Body of pancreas (tissue), 4 donors: Measurements from ENCODE around the gene ADD1. TPM values are rescaled to one million over a fixed set of nuclear protein-coding genes. Genes with fewer than 3 reads are reported as not detected.

Source experiments
- ATAC-seq: fragments of 150-250 bp; one replicate; pipeline ENCODE4 v1.9.1; 2016
- DNase-seq, 4 donors: peaks; one replicate each; pipeline ENCODE4 v3.0.0-alpha.2; 2019
- H3K27ac ChIP-seq, 4 donors: fragments of 200-600 bp; sonication (generic); 1 replicate in 3 of 4; 2 replicates in 1 of 4; pipeline versions ENCODE4 v1.5.1 to v1.6.1; 2016 to 2019; ENCODE audit warnings: mild to moderate bottlenecking in 1 of 4, mixed read lengths in 1 of 4, moderate library complexity in 1 of 4
- H3K27me3 ChIP-seq, 2 donors: fragments of 200-600 bp; sonication (generic); one replicate each; pipeline ENCODE4 v1.6.0; 2016; ENCODE audit warnings: mild to moderate bottlenecking in 1 of 2
- H3K36me3 ChIP-seq, 2 donors: fragments of 200-600 bp; sonication (generic); replicated peaks in 1 of 2; 2 replicates each; pipeline ENCODE4 v1.5.1; 2016; ENCODE audit warnings: low read depth in 2 of 2; ENCODE audit not compliant: insufficient read depth in 1 of 2
- H3K4me1 ChIP-seq: fragments of 200-600 bp; sonication (generic); one replicate; pipeline ENCODE4 v1.6.0; 2016
- H3K4me3 ChIP-seq, 2 donors: fragments of 200-600 bp; sonication (generic); 1 replicate in 1 of 2; 2 replicates in 1 of 2; pipeline ENCODE4 v1.5.1; 2016 to 2019
- H3K9me3 ChIP-seq, 3 donors: fragments of 200-600 bp; sonication (generic); 1 replicate in 2 of 3; 2 replicates in 1 of 3; pipeline ENCODE4 v1.5.1; 2016
- POLR2A ChIP-seq, 3 donors: fragments of 450-650 bp; IDR thresholded peaks; one replicate each; pipeline ENCODE4 v1.6.1; 2016; ENCODE audit warnings: antibody characterized with exemption in 3 of 3, mild to moderate bottlenecking in 2 of 3
- WGBS, 2 donors: methylation state at CpG; one replicate each; pipeline ENCODE4 v1.1.5; 2017; 5-methylcytosine and 5-hydroxymethylcytosine counted together
- intact Hi-C: fragments of 100-400 bp; cut with DNase I; formaldehyde crosslinking; loops from one replicate; pipeline ENCODE4 v1.15.1; 2023
- total RNA-seq, 2 donors: library from RNA; depleted of rRNA; stranded (reverse); fragments of >200 nt; gene quantifications; one replicate each; pipeline ENCODE4 v1.1.0, GENCODE V29; 2016
- TF ChIP-seq, protein P1 (sequence below), 7 experiments: fragments of 450-650 bp in 4 of 7; fragments of 200-600 bp in 3 of 7; sonication (generic) in 3 of 7; IDR thresholded peaks; one replicate each; pipeline ENCODE4 v1.5.1; 2016 to 2019; ENCODE audit warnings: antibody characterized with exemption in 7 of 7

The ADD1 gene
- total RNA-seq, 2 donors from 2014 or later = 84.1 to 266 TPM

DNA sequence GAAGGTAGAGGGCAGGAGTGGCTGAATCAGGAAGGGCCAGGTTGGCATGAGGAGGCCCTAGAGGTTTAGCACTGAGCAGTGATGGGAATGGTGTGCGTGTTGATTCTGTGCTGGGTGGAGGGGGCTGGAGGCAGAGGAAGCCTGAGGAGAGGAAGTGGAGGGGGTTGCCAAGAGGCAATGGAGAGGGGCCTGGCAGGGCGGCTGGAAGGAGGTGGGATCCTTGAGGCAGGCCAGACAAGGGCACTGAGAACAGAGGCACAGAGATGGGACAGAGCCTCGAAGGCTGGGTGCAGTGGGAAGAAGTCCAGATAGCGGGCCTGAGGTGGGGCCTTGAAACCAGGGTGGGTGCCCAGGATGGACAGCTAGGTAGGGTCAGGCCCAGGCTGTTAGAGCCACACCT, 26.5 kb upstream of the ADD1 start:
- ATAC-seq = no peak
- no peaks in the 10 kb centered on the region for H3K9me3 ChIP-seq
- H3K27me3 ChIP-seq = no peaks in the 10 kb centered on the region
- no peak overlapping the region for H3K27ac ChIP-seq
- intact Hi-C loops = no loop called here
- WGBS, 2 donors = 79 to 84% methylated on average over 4 of the region's 4 CpGs
- no peaks in the 10 kb centered on the region for H3K36me3 ChIP-seq
- DNase-seq = no peak
- TF ChIP-seq, protein P1, sequence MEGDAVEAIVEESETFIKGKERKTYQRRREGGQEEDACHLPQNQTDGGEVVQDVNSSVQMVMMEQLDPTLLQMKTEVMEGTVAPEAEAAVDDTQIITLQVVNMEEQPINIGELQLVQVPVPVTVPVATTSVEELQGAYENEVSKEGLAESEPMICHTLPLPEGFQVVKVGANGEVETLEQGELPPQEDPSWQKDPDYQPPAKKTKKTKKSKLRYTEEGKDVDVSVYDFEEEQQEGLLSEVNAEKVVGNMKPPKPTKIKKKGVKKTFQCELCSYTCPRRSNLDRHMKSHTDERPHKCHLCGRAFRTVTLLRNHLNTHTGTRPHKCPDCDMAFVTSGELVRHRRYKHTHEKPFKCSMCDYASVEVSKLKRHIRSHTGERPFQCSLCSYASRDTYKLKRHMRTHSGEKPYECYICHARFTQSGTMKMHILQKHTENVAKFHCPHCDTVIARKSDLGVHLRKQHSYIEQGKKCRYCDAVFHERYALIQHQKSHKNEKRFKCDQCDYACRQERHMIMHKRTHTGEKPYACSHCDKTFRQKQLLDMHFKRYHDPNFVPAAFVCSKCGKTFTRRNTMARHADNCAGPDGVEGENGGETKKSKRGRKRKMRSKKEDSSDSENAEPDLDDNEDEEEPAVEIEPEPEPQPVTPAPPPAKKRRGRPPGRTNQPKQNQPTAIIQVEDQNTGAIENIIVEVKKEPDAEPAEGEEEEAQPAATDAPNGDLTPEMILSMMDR (IDR thresholded peaks at IDR 0.05) = no peak
- no peak for TF ChIP-seq POLR2A (IDR thresholded peaks at IDR 0.05)
- H3K4me3 ChIP-seq = no peak overlapping the region
- peaks cover 22% of the 10 kb centered on the region for H3K4me1 ChIP-seq

DNA sequence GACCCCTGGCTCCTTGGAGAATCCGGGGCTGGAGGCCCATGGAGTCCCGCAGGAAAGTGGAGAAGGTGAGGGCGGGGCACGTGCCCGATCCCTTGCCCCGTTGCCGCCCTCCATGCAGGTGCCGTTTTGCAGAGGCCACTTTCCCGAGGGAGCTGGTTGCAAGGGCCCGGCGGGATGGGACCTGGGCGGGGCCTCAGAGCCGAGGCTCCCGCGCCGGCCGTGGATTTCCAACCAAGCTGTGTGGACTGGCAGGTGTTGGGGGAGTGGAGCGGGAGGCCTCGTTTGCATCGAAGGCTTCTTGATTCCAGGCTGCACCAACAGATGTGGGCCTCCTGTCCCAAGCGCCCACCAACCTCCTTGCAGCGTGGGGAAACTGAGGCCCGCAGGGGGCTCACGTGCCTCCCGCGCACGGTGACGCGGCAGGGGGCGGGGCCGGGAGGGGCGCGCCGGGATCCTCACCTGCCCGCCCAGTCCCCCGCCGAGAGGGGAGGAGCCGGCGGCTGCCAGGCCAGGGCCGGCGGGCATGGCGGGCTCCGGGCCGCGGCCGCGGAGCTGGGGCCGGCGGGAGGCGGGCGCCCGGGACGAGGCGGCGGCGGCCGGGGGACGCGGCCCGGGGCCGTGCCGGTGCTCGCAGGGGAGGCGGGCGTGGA, 25.8 kb upstream of the ADD1 start:
- no peaks in the 10 kb centered on the region for H3K9me3 ChIP-seq
- WGBS, 2 donors = 11% methylated on average over 40 of the region's 65 CpGs; no CpG with 5 or more reads in 1 of the 2 donors
- DNase-seq = peak; percentile 47 to 76 (median 60)
- no peaks in the 10 kb centered on the region for H3K27me3 ChIP-seq
- peaks cover 0 to 4% of the 10 kb centered on the region in 2 donors for H3K36me3 ChIP-seq
- ATAC-seq = peak; percentile 86
- H3K4me3 ChIP-seq = peak overlapping the region in 1 of 2 donors; percentile 46
- H3K27ac ChIP-seq = peak overlapping the region in 3 of 4 donors; percentile 24 to 60 (median 27)
- H3K4me1 ChIP-seq = peaks cover 22% of the 10 kb centered on the region
- no peak for TF ChIP-seq POLR2A (IDR thresholded peaks at IDR 0.05)
- TF ChIP-seq, protein P1 (IDR thresholded peaks at IDR 0.05) = no peak
- intact Hi-C loops = no loop called here

DNA sequence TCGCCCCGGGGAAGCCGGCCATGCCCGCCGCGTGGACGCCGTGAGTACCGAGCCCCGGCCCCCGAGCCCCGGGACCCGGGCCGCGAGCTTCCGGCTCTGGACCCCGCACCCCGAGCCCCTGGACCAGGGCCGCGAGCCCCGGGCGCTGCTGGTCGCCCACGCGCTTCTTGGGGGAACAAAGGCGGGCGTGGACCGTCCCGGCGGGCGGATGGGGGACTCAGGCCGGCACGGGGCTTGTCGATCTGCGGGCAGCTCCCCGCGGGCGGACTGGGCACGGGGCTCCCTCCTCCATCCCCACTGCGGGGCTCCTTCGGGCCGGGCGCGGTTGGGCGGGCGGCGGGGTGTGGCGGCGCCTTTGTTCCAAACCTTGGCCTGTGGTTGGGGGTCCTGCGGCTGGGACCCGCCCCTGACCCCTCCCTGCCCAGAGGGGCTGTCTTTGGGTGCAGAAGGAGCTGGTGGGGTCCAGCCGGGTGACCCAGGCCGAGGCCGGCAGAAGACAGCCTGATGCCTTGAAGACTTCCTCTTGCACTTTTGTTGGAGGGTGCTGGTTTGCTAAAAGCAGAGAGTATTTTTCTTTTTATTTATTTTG, 25.2 kb upstream of the ADD1 start:
- Histone ChIP-seq H3K4me3 (peak overlapping the region; percentile 13 to 46), H3K4me1 (peaks cover 22% of the 10 kb centered on the region), H3K36me3 (peaks cover 0 to 8% of the 10 kb centered on the region in 2 donors), H3K27me3 (no peaks in the 10 kb centered on the region), H3K27ac (peak overlapping the region in 2 of 4 donors; percentile 19 to 51), H3K9me3 (no peaks in the 10 kb centered on the region)
- ATAC-seq (peak; percentile 43), DNase-seq (no peak)
- WGBS, 2 donors = 2 to 15% methylated on average over 4 to 50 of the region's 54 CpGs
- intact Hi-C loops = no loop called here
- TF ChIP-seq, protein P1 (IDR thresholded peaks at IDR 0.05) = no peak
- TF ChIP-seq POLR2A (IDR thresholded peaks at IDR 0.05) = no peak

DNA sequence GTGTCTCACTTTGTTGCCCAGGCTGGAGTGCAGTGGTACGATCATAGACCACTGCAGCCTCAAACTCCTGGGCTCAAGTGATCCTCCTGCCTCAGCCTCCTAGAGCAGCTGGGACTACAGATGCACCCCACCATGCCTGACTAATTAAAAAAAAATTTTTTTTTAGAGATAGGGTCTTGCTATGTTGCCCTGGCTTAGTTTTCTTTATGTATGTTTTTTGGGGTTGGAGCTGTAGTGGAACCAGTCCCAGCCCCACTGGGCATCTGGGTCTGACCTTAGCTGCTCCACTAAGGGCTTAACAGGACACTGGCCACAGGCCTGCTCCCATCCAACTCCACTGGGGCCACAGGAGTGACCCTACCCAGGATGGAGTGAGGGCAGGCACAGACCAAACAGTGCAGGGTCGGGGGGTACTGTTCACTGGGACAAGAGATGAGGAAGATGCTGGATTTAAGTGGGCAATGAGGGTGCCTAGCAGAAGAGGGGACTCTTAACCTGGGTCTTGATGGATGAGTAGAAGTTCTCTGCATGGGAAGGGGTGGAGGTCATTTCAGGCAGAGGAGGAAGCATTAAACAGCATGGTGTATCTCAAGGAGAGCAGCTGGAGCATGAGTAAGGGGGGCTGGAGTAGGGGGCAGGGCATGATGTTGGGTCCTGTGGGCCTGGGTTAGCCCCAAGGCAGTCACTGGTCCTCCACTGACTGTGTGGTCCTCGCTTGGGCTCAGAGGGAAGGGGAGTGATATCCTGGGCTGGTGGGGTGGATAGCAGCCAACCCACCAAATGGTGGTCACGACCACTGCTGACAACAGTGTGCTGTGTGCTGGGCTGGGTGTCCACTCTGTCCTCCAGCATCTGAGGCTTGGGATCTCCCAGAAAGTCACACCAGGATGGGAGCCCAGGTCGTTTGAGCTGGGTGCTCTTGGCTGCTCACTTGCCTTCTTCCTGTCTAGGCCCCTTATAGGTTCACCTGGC, 24.1 kb upstream of the ADD1 start:
- TF ChIP-seq, protein P1 (IDR thresholded peaks at IDR 0.05) = no peak
- no peak for TF ChIP-seq POLR2A (IDR thresholded peaks at IDR 0.05)
- ATAC-seq (no peak), DNase-seq (no peak)
- Histone ChIP-seq H3K4me3 (no peak overlapping the region), H3K27me3 (no peaks in the 10 kb centered on the region), H3K4me1 (peaks cover 22% of the 10 kb centered on the region), H3K27ac (no peak overlapping the region), H3K36me3 (peaks cover 0 to 13% of the 10 kb centered on the region in 2 donors), H3K9me3 (no peaks in the 10 kb centered on the region)
- intact Hi-C loops = no loop called here
- 91 to 92% methylated on average over 3 to 5 of the region's 5 CpGs for WGBS, 2 donors
